Measurements from ENCODE around the gene ADGRD2.

The ADGRD2 gene

DNA sequence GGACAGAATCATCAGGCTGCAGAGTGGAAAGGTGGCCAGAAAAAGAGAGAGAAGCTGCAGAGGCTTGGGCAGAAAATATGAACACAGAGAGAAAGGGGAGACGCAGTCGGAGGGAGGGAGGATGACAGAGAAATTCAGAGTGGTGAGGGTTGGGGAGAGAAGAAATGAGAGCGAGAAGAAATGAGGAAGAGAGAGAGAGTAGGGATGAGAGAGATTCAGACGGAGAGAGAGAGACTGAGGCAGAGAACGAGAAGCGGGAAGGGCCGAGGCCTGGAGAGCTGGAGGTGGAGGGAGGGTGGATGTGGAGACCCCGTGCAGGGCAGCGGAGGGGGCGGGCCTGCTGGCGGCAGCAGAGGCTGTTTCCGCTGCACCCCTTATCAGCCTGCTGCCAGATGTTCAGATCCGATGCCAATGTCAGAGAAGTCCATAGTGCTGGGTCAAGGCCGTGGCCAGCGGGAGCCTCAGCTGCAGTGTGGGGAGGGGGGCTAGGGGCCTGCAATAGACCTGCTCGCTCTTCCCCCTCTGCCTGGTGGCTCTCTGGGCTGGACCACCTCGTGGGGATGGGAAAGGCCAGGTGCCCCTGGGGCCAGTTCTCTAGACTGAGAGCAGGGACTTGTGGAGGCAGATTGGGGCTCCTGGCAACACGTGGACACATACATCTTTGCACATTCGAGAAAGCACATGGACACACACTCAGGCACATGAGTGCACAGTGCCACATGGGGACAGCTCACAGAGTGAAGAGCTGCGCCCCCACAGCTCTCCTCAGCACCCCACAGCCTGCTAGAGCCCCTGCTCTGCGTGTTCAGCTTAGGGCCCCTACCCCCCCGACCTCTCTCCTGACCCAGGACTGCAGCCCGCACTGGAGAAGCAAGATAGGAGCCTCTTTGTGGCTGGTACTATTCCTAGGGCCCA lies 61.9 kb downstream of the ADGRD2 start:
- DNase-seq (ENCODE audit: low read depth) = no peak

DNA sequence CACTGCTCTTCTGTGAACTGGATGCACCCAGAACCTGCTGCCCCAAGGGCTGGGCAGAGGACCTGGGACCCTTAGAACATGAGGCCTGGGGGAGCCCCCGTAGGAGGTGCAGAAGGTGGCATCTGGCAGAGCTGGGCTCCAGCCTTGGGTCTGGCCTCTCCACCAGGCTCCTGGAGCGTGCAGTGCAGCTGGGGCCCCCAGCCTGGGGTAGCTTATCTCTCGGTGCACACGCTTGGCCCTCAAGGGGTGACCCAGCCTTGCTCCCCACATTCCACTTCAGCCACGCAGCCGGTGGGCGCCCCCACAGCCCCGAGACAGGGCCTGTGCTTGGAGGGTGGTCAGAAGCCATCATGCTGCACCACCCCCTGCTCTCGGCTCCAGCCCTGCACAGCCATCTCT lies 62.6 kb downstream of the ADGRD2 start:
- DNase-seq (ENCODE audit: low read depth) = no peak

DNA sequence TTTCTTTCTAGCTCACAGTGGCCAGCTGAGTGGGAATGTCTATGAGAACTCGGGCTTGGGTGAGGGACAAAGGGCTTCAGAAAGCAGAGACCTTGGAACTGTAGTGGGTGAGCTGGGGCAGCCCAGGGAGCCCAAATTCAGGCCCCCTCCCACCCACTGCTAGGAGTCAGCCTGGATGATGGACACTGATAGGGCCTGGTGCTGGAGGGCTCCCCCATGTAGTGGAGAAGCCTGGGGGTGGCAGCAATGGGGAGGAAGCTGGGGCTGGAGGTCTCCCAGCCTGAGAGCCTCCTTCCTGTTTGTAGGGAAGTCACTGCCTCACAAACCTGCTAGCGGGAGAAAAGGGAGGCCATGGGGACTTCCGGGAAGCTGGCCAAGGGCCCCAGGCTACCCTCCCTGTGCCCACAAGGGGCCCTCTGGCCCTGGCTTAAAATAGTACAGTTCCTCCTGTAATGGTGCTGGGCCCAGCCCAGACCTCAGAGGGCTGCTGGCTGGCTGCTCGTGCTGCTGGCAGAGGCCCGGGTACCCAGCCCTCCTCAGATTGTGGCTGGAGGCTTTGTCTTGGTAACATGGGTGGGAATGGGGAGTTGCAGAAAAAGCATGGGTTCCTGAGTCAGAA lies 63.2 kb downstream of the ADGRD2 start:
- no peak for DNase-seq (ENCODE audit: low read depth)

DNA sequence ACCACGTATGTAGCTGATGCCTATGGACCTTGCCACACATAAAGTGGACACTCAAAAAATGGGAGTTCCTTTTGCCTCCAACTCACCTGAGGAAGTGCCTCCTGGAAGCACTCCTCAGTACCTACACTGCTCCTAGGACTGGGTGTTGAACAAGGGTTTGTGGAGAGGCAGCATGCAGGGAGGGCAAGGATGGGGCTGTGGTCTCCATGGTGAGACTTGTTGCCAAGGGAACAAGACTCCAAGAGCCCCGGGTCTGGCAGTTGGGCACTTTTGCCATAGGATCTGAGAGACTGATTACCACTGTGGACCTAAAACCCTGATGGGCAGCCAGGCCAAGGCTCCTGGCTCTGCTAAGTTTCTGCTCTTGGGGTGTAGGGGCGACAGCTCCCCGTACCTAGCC lies 63.9 kb downstream of the ADGRD2 start:
- no peak for DNase-seq (ENCODE audit: low read depth)

DNA sequence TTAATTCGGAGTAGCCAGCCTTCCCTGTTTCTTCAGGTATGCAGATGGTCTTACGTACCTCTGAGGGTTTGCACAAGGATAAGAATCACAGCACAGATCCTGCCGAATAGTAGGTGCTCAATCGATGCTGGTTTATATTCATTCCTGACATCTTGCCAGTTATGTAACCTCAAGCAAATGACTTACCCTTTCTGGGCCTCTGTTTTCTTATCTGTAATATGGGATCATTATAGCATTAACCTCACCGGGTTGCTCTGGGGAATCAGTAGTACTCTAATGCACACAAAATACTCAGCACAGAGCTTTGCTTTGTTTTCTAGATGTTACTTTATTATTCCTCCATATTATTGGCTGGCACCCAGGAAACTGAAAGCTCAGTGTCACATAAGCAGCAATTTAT lies 64.6 kb downstream of the ADGRD2 start:
- no peak for DNase-seq (ENCODE audit: low read depth)

DNA sequence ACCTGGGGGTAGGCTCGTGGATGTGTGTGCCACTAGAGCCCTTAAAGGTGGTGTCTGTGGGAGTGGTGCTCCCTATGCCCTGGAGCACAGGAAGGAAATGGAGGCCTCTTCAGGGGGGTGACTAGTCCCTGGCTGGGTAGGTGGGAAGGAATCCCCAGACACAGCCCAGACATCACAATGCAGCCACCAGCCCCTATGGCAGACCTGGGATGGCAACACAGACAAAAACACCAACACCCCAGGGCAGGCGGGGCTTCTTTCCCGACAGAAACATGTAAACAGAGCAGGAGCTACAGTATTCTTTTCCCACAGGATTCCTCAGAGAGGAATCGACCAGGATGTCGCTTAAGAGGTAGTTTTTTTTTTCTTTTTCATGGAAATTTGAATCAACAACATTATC lies 67.3 kb downstream of the ADGRD2 start:
- no peak for DNase-seq (ENCODE audit: low read depth)

DNA sequence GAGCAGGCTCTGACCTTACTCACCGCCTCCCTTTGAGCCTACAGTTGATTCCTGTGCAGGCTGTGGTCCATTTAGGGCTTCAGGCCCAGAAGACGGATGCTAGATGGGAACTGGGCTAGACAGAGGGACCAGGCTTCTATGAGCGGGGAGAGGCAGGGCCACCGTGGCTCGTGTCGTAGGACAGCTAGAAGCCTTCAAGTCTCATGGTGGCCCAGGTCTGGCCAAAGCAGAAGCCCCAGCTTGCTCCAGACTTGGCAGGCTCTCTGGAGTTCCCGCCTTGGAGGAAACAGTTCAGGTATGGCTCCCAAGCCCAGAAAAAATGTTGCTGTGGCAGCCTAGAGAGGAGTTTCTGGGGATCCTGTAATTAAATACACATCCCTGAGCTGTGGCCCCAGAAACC lies 67.9 kb downstream of the ADGRD2 start:
- DNase-seq (ENCODE audit: low read depth) = no peak

DNA sequence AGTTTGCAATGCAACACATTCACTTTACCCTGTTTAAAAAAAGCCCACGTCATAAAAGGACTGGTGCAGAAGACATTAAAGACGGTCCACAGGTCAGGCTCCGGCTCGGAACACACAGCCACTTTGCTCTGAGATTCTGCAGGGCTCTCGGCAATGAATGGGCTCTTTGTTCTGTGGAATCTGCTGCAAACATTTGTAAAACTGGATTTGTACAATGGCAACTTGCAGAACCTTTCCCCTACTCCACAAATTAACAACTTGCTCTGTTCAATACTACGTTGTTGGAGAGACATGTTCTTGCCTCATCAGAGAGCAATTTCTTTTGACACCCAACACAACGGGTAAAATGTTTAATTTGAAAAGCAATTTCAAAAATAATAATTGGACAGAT lies 70.0 kb downstream of the ADGRD2 start:
- no peak for DNase-seq (ENCODE audit: low read depth)

DNA sequence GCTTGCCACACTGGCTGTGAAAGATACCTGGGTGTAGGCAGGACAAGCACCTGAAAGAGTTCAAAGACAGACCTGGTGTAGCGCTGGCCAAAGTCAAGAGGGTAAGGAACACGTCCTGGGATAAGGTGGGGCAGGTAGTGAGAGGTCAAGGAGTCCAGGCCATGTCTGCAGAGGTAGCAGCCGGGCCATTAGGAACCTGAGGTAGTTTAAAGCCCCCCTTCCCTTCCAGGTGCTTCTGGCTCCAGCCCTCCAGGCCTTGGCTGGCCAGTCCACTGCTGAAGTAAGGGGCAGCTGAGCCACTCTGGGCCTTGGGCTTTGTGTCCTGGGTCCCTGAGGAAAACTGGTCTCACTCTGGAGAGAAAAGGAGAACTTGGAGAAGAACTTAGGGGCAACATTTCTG lies 70.9 kb downstream of the ADGRD2 start:
- no peak for DNase-seq (ENCODE audit: low read depth)

DNA sequence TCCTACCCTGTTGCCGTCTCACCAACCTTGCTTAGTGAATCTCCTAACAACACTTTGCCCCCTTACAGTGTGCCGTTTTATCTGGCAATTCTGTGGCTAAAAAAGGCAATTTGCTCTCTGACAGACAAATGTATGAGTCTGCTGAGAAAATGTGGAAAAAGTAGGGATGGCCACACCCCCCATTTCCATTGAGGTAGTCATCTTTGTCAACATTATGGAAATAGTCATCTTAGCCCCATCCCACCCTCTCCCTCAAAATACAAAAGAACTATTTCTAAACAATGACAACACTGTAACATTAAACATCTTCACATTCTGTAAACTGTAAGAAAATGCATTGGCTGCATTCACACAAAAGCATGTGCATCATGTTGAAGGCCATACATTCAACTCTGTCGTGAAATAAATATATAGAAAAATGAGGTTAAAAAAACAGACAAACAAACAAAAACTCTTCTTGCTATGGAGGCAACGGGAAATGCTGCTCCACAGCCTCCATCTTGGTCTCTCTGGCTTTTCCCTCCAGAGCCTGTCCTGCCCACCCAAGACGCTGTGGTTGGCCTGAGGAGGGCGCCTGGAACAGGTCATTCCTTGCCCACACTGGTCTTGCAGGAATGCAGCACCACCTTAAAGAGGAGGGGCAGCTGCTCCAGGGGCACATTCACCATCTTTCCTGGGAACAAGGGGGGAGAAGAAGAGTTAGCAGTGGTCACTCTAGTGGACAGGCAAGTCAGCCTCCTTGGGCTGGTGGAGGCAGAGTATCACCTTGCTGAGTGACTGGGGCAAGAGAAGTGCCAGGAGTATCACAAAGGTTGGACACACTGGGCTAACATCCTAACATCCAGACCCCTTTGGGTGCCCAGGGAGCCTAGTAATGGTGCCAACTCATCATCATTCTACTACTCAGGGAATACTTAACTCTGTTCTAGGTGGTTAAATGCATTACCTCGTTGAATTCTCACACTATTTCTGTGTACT lies 72.2 kb downstream of the ADGRD2 start:
- DNase-seq (ENCODE audit: low read depth) = no peak

DNA sequence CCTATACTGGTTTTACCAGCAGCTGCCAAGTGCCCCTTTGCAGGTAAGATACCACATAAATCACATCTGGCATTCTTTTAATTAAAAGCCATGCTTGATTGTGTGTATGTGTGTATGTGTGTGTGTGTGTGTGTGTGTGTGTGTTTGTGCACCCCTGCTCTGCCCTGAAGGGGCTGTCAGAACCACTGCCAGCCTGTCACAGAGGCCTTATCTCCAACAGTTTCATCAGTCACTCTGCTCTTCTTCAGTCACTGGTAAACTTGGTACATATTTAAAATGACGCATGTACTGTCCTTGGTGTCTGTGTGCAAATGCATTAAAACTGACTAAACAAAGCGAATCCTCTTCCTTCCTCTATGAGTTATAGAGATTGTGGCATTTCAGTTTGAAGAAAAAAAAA lies 75.9 kb downstream of the ADGRD2 start:
- no peak for DNase-seq (ENCODE audit: low read depth)

DNA sequence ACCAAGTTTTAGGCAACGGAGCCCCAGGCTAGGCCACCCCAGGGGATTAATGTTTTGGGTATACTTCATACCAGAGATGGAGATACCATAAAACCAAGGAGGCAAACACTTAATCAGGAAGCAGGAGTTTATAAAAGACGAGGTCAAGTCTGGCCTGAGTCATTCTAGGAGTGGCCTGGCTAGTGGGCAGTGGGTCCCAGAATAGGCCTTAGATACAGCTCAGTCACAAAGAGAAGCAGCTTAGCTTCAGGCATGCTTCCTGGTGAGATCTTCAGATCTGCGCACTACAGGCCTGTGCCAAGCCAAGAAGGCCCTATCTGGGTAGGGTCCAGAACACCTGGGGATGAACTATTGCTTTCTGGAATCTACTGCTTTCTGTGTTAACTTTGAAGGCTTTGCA lies 77.5 kb downstream of the ADGRD2 start:
- no peak for DNase-seq (ENCODE audit: low read depth)
